Measurements from ENCODE around the gene PIGT.
A peak's percentile ranks its signal among the peaks of the same experiment; 100 is the strongest.

PIGT gene

DNA sequence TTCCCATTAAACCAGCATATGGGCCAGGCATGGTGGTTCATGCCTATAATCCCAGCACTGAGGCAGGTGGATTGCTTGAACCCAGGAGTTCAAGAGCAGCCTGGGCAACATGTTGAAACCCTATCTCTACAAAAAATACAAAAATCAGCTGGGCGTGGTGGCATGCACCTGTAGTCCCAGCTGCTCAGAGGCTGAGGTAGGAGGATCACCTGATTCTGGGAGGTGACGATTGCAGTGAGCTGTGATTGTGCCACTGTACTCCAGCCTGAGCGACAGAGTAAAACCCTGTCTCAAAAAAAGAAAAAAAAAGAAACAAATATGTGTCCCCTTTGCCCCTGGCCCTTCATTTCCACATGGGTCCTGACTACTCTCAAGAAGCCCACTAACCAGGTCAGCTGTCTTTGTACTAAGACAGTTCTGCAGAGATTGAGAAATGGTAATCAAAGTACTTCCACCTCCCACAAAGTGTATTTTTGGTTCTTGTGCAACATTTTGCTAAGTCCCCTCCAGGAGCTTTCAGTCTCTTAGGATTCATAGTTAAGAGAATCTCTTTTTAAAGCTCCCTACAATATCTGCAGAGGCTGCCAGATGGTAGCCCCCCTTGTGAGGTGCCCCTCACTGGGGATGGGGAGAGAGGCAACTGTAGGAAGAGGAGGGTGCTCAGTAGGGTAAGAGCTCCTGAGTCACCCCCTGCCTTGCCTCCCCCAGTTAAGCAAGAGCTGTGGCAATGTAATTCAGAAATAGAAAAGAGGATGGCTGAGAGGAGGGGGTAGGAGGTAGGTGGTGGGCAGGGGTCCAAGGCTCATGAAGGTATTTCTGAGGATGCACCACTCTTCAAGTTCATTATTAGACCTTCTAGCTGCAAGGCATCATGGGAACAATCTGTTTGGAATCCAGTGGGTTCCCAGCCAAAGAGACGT lies 37.1 kb downstream of the PIGT start:
- ChIA-PET CTCF (interaction anchor here (0.6 to 11.8 kb wide), 13 partner anchors 12 to 534 kb away, joined by 3 to 120 read pairs (median 6); partner anchors contain the start of gene SYS1), POLR2A (interaction anchor here (0.6 kb wide), 1 partner anchor 482 kb away, joined by 10 read pairs; no protein-coding TSS in a partner anchor)
- DNase-seq (ENCODE audit: extremely low spot score): no peak
- TF ChIP-seq, protein P1, sequence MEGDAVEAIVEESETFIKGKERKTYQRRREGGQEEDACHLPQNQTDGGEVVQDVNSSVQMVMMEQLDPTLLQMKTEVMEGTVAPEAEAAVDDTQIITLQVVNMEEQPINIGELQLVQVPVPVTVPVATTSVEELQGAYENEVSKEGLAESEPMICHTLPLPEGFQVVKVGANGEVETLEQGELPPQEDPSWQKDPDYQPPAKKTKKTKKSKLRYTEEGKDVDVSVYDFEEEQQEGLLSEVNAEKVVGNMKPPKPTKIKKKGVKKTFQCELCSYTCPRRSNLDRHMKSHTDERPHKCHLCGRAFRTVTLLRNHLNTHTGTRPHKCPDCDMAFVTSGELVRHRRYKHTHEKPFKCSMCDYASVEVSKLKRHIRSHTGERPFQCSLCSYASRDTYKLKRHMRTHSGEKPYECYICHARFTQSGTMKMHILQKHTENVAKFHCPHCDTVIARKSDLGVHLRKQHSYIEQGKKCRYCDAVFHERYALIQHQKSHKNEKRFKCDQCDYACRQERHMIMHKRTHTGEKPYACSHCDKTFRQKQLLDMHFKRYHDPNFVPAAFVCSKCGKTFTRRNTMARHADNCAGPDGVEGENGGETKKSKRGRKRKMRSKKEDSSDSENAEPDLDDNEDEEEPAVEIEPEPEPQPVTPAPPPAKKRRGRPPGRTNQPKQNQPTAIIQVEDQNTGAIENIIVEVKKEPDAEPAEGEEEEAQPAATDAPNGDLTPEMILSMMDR (IDR thresholded peaks at IDR 0.05; ENCODE audit: control extremely low read depth, extremely low read depth, low read depth, missing control alignments): no peak

GRCh38 chr20:45456632-45457031 lies 40.7 kb downstream of the PIGT start:
- DNase-seq (ENCODE audit: extremely low spot score): peak; percentile 35
- TF ChIP-seq, protein P1 (IDR thresholded peaks at IDR 0.05; ENCODE audit: control extremely low read depth, extremely low read depth, low read depth, missing control alignments): peak; percentile 36
- ChIA-PET POLR2A (no interaction called here), CTCF (interaction anchor here (0.9 to 11.8 kb wide), 6 partner anchors 9 to 315 kb away, joined by 3 to 120 read pairs (median 44); no protein-coding TSS in a partner anchor)

GRCh38 chr20:45459606-45460005 lies 43.7 kb downstream of the PIGT start:
- CTCF ChIA-PET: interaction anchor here (1.0 to 11.8 kb wide), 7 partner anchors 10 to 311 kb away, joined by 3 to 120 read pairs (median 12); partner anchors contain the start of gene SYS1
- POLR2A ChIA-PET: no interaction called here

DNA sequence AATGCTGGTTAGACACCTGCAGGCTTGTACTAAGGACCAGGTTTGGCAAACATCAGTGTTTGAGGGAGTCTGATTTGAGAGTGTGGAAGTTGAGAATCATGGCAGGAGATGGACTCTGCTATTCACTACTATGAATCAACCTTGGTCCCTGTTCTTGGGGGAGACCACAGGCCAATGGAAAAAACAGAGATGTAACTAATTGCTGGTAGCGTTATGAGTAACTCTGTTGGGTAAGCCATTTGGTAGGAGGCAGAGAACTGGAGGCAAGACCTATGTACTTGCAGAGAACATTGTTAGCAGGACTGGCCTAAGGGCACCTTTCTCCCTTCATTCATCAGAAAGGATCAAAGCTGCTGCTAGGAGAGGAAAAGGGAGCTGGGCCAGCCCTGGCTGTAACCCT lies 45.3 kb downstream of the PIGT start:
- POLR2A ChIA-PET: no interaction called here
- TF ChIP-seq, protein P1 (IDR thresholded peaks at IDR 0.05; ENCODE audit: control extremely low read depth, extremely low read depth, low read depth, missing control alignments): no peak
- CTCF ChIA-PET: interaction anchor here (0.9 to 7.7 kb wide), 6 partner anchors 7 to 309 kb away, joined by 3 to 58 read pairs (median 6); no protein-coding TSS in a partner anchor
- DNase-seq (ENCODE audit: extremely low spot score): no peak

More at GRCh38 chr20:45459606-45460005, 43.7 kb downstream of the PIGT start:
- DNase-seq (ENCODE audit: extremely low spot score): no peak
- TF ChIP-seq, protein P1 (IDR thresholded peaks at IDR 0.05; ENCODE audit: control extremely low read depth, extremely low read depth, low read depth, missing control alignments): no peak

- CTCF ChIA-PET: interaction anchor here (1.1 to 7.7 kb wide), 6 partner anchors 9 to 308 kb away, joined by 3 to 58 read pairs (median 9); no protein-coding TSS in a partner anchor
- TF ChIP-seq, protein P1 (IDR thresholded peaks at IDR 0.05; ENCODE audit: control extremely low read depth, extremely low read depth, low read depth, missing control alignments): no peak
- POLR2A ChIA-PET: no interaction called here
- no peak for DNase-seq (ENCODE audit: extremely low spot score)
Measured at GRCh38 chr20:45462711-45463509, 47.0 kb downstream of the PIGT start.

DNA sequence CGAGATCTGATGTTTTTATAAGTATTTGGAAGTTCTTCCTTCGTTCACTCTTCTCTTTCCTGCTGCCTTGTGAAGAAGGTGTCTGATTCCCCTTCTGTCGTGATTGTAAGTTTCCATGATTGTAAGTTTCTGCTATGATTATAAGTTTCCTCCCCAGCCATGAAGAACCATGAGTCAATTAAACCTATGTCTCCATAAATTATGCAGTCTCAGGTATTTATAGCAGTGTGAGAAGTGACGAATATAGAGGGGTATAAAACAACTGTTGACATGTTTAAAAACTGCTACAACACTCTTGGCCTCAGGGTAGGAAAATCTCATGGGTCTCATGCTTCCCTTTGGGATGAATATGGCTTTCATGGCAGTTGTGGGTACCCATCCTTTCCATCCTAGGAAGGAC lies 47.8 kb downstream of the PIGT start:
- no peak for DNase-seq (ENCODE audit: extremely low spot score)
- TF ChIP-seq, protein P1 (IDR thresholded peaks at IDR 0.05; ENCODE audit: control extremely low read depth, extremely low read depth, low read depth, missing control alignments): no peak
- CTCF ChIA-PET: interaction anchor here (1.7 to 7.7 kb wide), 4 partner anchors 10 to 307 kb away, joined by 9 to 58 read pairs (median 22); no protein-coding TSS in a partner anchor
- POLR2A ChIA-PET: no interaction called here

All from GM10248 (cell line).